H1 (cell line): Measurements from ENCODE around the gene DIDO1. TPM values are rescaled to one million over a fixed set of nuclear protein-coding genes. Genes with fewer than 3 reads are reported as not detected.

Source experiments
- CTCF ChIA-PET: fragments of 300-600 bp; sonication (Branson Sonifier 250); formaldehyde crosslinking; loops from one replicate; lab custom pipeline; 2021; ENCODE audit not compliant: partially characterized antibody; lab: Charles Lee
- POLR2A ChIA-PET: fragments of 300-600 bp; sonication (Branson Sonifier 250); formaldehyde crosslinking; loops from one replicate; lab custom pipeline; 2021; ENCODE audit warnings: inconsistent platforms; ENCODE audit not compliant: partially characterized antibody; lab: Charles Lee
- DNase-seq, 2 experiments: peaks; one replicate each; pipeline versions ENCODE4 v3.0.0 to v3.0.0-alpha.2; 2010 to 2022; ENCODE audit warnings: low spot score in 2 of 2, low read depth in 1 of 2, mixed read lengths in 1 of 2
- FAIRE-seq: peaks from 2 replicates; lab custom pipeline; 2011; peaks lifted over from hg19 to GRCh38; lab: Jason Lieb, UNC
- H2AFZ ChIP-seq: 2 replicates; pipeline ENCODE4 v1.8.1; 2012; ENCODE audit warnings: low read length, inconsistent platforms
- H2AK5ac ChIP-seq: 2 replicates; pipeline ENCODE4 v1.6.1; 2013; ENCODE audit warnings: low read depth, low read length
- H2BK120ac ChIP-seq: replicated peaks from 2 replicates; pipeline ENCODE3; 2013; ENCODE audit warnings: low read depth, low read length, inconsistent platforms
- H2BK12ac ChIP-seq: 2 replicates; pipeline ENCODE4 v1.6.1; 2013; ENCODE audit warnings: low read depth, low read length
- H2BK15ac ChIP-seq: 2 replicates; pipeline ENCODE4 v1.6.1; 2013; ENCODE audit warnings: low read length
- H2BK20ac ChIP-seq: 2 replicates; pipeline ENCODE4 v1.6.1; 2013; ENCODE audit warnings: low read length
- H2BK5ac ChIP-seq: 2 replicates; pipeline ENCODE4 v1.6.1; 2013; ENCODE audit warnings: low read depth, low read length
- H3K14ac ChIP-seq: 2 replicates; pipeline ENCODE4 v1.6.1; 2013; ENCODE audit warnings: inconsistent platforms; ENCODE audit not compliant: insufficient read length
- H3K18ac ChIP-seq: 2 replicates; pipeline ENCODE4 v1.6.1; 2013; ENCODE audit warnings: low read length; ENCODE audit errors: extremely low read depth
- H3K23ac ChIP-seq: 2 replicates; pipeline ENCODE4 v1.6.1; 2013; ENCODE audit warnings: inconsistent platforms; ENCODE audit not compliant: insufficient read length
- H3K23me2 ChIP-seq: 2 replicates; pipeline ENCODE4 v1.6.1; 2013; ENCODE audit warnings: low read depth, low read length
- H3K27ac ChIP-seq: 2 replicates; pipeline ENCODE4 v1.6.1; 2011; ENCODE audit warnings: low read depth, low read length, inconsistent platforms
- H3K27me3 ChIP-seq, 4 experiments: replicated peaks in 1 of 4; 1 replicate in 1 of 4; 2 replicates in 3 of 4; pipeline versions ENCODE4 v1.6.1 to v1.8.1; 2011 to 2013; ENCODE audit warnings: low read length in 3 of 4, mild to moderate bottlenecking in 3 of 4, inconsistent platforms in 2 of 4, mixed read lengths in 2 of 4, moderate library complexity in 1 of 4; ENCODE audit not compliant: control insufficient read depth in 3 of 4, insufficient read depth in 3 of 4; ENCODE audit errors: extremely low read depth in 1 of 4
- H3K36me3 ChIP-seq, 4 experiments: 2 replicates each; pipeline versions ENCODE4 v1.6.1 to v1.8.1; 2011 to 2013; ENCODE audit warnings: mild to moderate bottlenecking in 4 of 4, low read length in 3 of 4, moderate library complexity in 2 of 4, control low read depth in 1 of 4, inconsistent platforms in 1 of 4; ENCODE audit not compliant: insufficient read depth in 4 of 4, control insufficient read depth in 2 of 4
- H3K4ac ChIP-seq: replicated peaks from 2 replicates; pipeline ENCODE3; 2013; ENCODE audit warnings: low read length, low read depth, mixed read lengths, inconsistent platforms; ENCODE audit not compliant: insufficient read length
- H3K4me1 ChIP-seq, 4 experiments: replicated peaks in 1 of 4; 1 replicate in 1 of 4; 2 replicates in 3 of 4; pipeline versions ENCODE4 v1.6.1 to v1.8.1; 2011 to 2013; ENCODE audit warnings: low read length in 3 of 4, inconsistent platforms in 2 of 4, mixed read lengths in 1 of 4; ENCODE audit not compliant: insufficient read depth in 4 of 4, control insufficient read depth in 3 of 4
- H3K4me2 ChIP-seq, 2 experiments: 2 replicates each; pipeline versions ENCODE4 v1.6.1 to v1.8.1; 2011 to 2013; ENCODE audit warnings: low read depth in 2 of 2, low read length in 2 of 2, control low read depth in 1 of 2, inconsistent platforms in 1 of 2, mild to moderate bottlenecking in 1 of 2; ENCODE audit not compliant: insufficient read depth in 1 of 2
- H3K4me3 ChIP-seq, 4 experiments: fragments of 200-600, 300-600 bp in 1 of 4; sonication (generic), shearing (Covaris generic), sonication (Bioruptor Twin) in 1 of 4; 2 replicates each; pipeline versions ENCODE4 v1.5.1 to v1.8.1; 2011 to 2016; ENCODE audit warnings: low read length in 4 of 4, low read depth in 3 of 4, control low read depth in 2 of 4, inconsistent platforms in 2 of 4, mild to moderate bottlenecking in 2 of 4, mixed read lengths in 1 of 4, moderate library complexity in 1 of 4; ENCODE audit not compliant: insufficient read depth in 2 of 4; ENCODE audit errors: extremely low read depth in 1 of 4
- H3K56ac ChIP-seq: replicated peaks from 2 replicates; pipeline ENCODE3; 2013; ENCODE audit warnings: low read depth, mild to moderate bottlenecking, mixed read lengths, low read length, inconsistent platforms; ENCODE audit not compliant: insufficient read length
- H3K79me1 ChIP-seq: 2 replicates; pipeline ENCODE4 v1.6.1; 2013; ENCODE audit warnings: low read depth, low read length, control low read depth
- H3K79me2 ChIP-seq, 2 experiments: 2 replicates each; pipeline versions ENCODE4 v1.6.1 to v1.8.1; 2012 to 2013; ENCODE audit warnings: low read length in 2 of 2, mild to moderate bottlenecking in 2 of 2, inconsistent platforms in 1 of 2; ENCODE audit not compliant: insufficient read depth in 2 of 2, control insufficient read depth in 1 of 2
- H3K9ac ChIP-seq, 4 experiments: replicated peaks in 1 of 4; 1 replicate in 1 of 4; 2 replicates in 3 of 4; pipeline versions ENCODE4 v1.6.1 to v1.8.1; 2011 to 2013; ENCODE audit warnings: low read depth in 3 of 4, low read length in 3 of 4, control low read depth in 2 of 4, mild to moderate bottlenecking in 2 of 4, moderate library complexity in 2 of 4, inconsistent platforms in 1 of 4; ENCODE audit errors: extremely low read depth in 1 of 4
- H3K9me3 ChIP-seq, 2 experiments: 2 replicates each; pipeline versions ENCODE4 v1.6.1 to v1.8.1; 2012 to 2013; ENCODE audit warnings: mild to moderate bottlenecking in 2 of 2, moderate library complexity in 2 of 2, control low read depth in 1 of 2, inconsistent platforms in 1 of 2, low read depth in 1 of 2, low read length in 1 of 2, mixed read lengths in 1 of 2; ENCODE audit not compliant: insufficient read depth in 2 of 2
- H4K20me1 ChIP-seq, 2 experiments: replicated peaks in 1 of 2; 2 replicates each; pipeline versions ENCODE3 to v1.8.1; 2011 to 2013; ENCODE audit warnings: inconsistent platforms in 2 of 2, low read length in 2 of 2, mild to moderate bottlenecking in 1 of 2; ENCODE audit not compliant: insufficient read depth in 2 of 2, control insufficient read depth in 1 of 2
- H4K5ac ChIP-seq: 2 replicates; pipeline ENCODE4 v1.6.1; 2013; ENCODE audit warnings: low read length, low read depth, mixed read lengths, inconsistent platforms; ENCODE audit not compliant: insufficient read length
- H4K8ac ChIP-seq: 2 replicates; pipeline ENCODE4 v1.8.0; 2013; ENCODE audit warnings: mild to moderate bottlenecking, moderate library complexity, low read length, inconsistent platforms; ENCODE audit not compliant: insufficient read depth; ENCODE audit errors: extremely low read depth
- H4K91ac ChIP-seq: replicated peaks from 2 replicates; pipeline ENCODE3; 2013; ENCODE audit warnings: low read length, mixed read lengths, inconsistent platforms; ENCODE audit not compliant: insufficient read length
- ASH2L ChIP-seq: fragments of 200-600, 300-600 bp; sonication (generic); IDR thresholded peaks from one replicate; pipeline ENCODE4 v1.7.1; 2017; ENCODE audit warnings: low read length
- HDAC6 ChIP-seq: IDR thresholded peaks from one replicate; pipeline ENCODE4 v1.7.1; 2012; ENCODE audit warnings: low read depth, mild to moderate bottlenecking, inconsistent platforms, low read length, moderate library complexity
- MAFK ChIP-seq: IDR thresholded peaks from 2 replicates; pipeline ENCODE4 v1.6.1; 2012; ENCODE audit warnings: low read depth, mild to moderate bottlenecking, improper control_type of control experiment, low read length
- POLR2AphosphoS5 ChIP-seq: IDR thresholded peaks from 2 replicates; pipeline ENCODE4 v1.6.1; 2011; ENCODE audit warnings: low read depth, low read length
- POU5F1 ChIP-seq: IDR thresholded peaks from 2 replicates; pipeline ENCODE4 v1.6.1; 2011; ENCODE audit warnings: low read depth, mild to moderate bottlenecking, low read length, moderate library complexity
- WGBS, 2 experiments: shearing (Covaris generic) in 1 of 2; methylation state at CpG; one replicate each; pipeline versions ENCODE4 v1.1.6 to v1.1.7; 2013 to 2015; ENCODE audit warnings: low lambda C conversion rate in 2 of 2, mixed read lengths in 2 of 2, inconsistent platforms in 1 of 2, low coverage in 1 of 2, missing lambda C conversion rate in 1 of 2; ENCODE audit not compliant: insufficient replicate concordance in 2 of 2, insufficient coverage in 1 of 2, insufficient read length in 1 of 2; ENCODE audit errors: extremely low coverage in 1 of 2, missing lambda C conversion rate in 1 of 2; 5-methylcytosine and 5-hydroxymethylcytosine counted together
- polyA plus RNA-seq, 7 experiments: library from polyadenylated mRNA; depleted of rRNA in 3 of 7; stranded (reverse) in 5 of 7; unstranded in 2 of 7; fragments of >200 nt in 5 of 7; fragments of 200-250 nt in 2 of 7; gene quantifications; 1 replicate in 5 of 7; 2 replicates in 1 of 7; 4 replicates in 1 of 7; pipeline versions ENCODE4 v1.2.1 to v1.2.3, GENCODE V29; 2011 to 2013; ENCODE audit warnings: missing spikeins in 2 of 7, mixed read lengths in 2 of 7
- total RNA-seq: library from RNA; stranded (reverse); fragmentation: NEBNext Ultra II Directional; extraction: Animal tissue kit (Norgen Biotek cat#: 25700); gene quantifications from 2 replicates; pipeline ENCODE4 v1.2.1, GENCODE V29; 2021

DIDO1 gene
- total and polyA plus RNA-seq, 2 of the 8 experiments (the other 6 are each of a cell fraction or from before 2014, with no cell fraction given), result 53.6 to 82.8 TPM

- WGBS, 2 experiments, result 91% methylated on average over 5 of the region's 8 CpGs; no CpG with 5 or more reads in 1 of the 2 experiments
- CTCF ChIA-PET, result interaction anchor here (0.8 to 8.1 kb wide), 13 partner anchors 9 to 179 kb away, joined by 3 to 53 read pairs (median 7); partner anchors contain the start of gene BHLHE23
- no peak overlapping the region for H2AFZ ChIP-seq
These were observed 43.6 kb upstream of the DIDO1 start for GRCh38 chr20:62969939-62970306.

More at GRCh38 chr20:62969939-62970306, 43.6 kb upstream of the DIDO1 start:
- H2BK20ac ChIP-seq, result no peak overlapping the region
- H3K27ac ChIP-seq, result no peak overlapping the region
- DNase-seq (no peak), FAIRE-seq (no peak)
- H3K4me2 ChIP-seq, result no peak overlapping the region
- no peak overlapping the region for H2BK120ac ChIP-seq
- H2BK5ac ChIP-seq, result no peak overlapping the region
- peak overlapping the region; percentile 78 for H3K4ac ChIP-seq
- H3K9ac ChIP-seq, result no peak overlapping the region
- no peak overlapping the region for H4K5ac ChIP-seq
- H2BK15ac ChIP-seq, result no peak overlapping the region
- no peak overlapping the region for H4K8ac ChIP-seq
- TF ChIP-seq MAFK, result no peak
- no peak for TF ChIP-seq ASH2L
- TF ChIP-seq POU5F1, result no peak
- TF ChIP-seq HDAC6, result no peak
- no peak for TF ChIP-seq POLR2AphosphoS5
- no peak overlapping the region for H2BK12ac ChIP-seq
- H3K9me3 ChIP-seq, result no peaks in the 10 kb centered on the region
- H3K79me1 ChIP-seq, result no peaks in the 10 kb centered on the region
- H2AK5ac ChIP-seq, result no peak overlapping the region
- peaks cover 8 to 29% (median 22%) of the 10 kb centered on the region in 4 experiments for H3K27me3 ChIP-seq
- no peak overlapping the region for H3K56ac ChIP-seq
- H3K18ac ChIP-seq, result peak overlapping the region; percentile 19; the same call in 1 of the 2 replicates
- H3K4me3 ChIP-seq, result no peak overlapping the region
- peaks cover 13% of the 10 kb centered on the region; the same call in 1 of the 2 replicates for H3K23me2 ChIP-seq
- H4K91ac ChIP-seq, result peak overlapping the region; percentile 65
- H3K79me2 ChIP-seq, result no peaks in the 10 kb centered on the region
- peaks cover 2 to 16% (median 10%) of the 10 kb centered on the region in 4 experiments for H3K4me1 ChIP-seq
- no peak overlapping the region for H3K23ac ChIP-seq
- no peaks in the 10 kb centered on the region; a peak in 1 of 8 replicates for H3K36me3 ChIP-seq
- POLR2A ChIA-PET, result interaction anchor here (0.6 to 3.4 kb wide), 7 partner anchors 10 to 85 kb away, joined by 3 to 13 read pairs (median 7); partner anchors contain the start of gene BHLHE23
- peaks cover 0 to 8% of the 10 kb centered on the region in 2 experiments for H4K20me1 ChIP-seq
- no peak overlapping the region for H3K14ac ChIP-seq
